ELR (cell line): ENCODE data around the gene TUT4.
A peak's percentile ranks its signal among the peaks of the same experiment; 100 is the strongest.

Experiments used
- DNase-seq: peaks from one replicate; pipeline ENCODE4 v3.0.0-alpha.2; 2015; ENCODE audit warnings: low read depth

The TUT4 gene

DNA sequence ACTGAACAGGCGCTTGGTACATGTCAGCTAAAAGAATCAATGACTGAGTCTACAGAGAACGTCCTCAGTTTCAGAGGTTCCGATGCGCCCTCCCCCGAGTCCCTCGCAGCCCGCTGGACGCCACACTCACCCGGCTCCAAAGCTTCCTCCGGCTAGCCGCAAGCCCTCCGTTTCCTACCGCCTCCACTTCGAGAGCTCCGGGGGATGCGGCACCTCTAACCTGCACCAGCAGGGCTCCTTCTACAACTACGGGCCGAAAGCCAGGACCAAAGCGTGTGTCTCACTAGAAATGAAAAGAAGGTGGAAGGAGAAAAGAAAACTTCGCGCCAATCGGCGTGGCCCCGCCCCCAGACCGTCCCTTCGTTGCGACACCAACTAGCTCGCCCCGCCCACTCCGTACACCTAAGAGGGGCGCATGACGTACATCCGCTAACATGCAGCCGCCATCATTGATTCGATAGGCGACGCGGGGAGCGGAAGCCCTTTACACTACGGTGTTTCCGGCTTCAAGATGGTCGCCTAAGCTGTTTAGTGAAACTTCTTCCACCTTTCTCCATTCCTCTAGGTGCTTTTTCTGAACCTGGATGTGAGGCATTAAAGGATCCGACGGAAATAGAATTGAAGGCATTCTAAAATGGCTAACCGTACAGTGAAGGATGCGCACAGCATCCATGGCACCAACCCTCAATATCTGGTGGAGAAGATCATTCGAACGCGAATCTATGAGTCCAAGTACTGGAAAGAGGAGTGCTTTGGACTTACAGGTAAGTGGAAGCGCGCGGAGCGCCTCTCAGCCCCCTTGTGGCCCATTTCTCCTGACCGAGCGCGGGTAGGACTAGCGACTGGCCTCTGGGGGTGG is 148.5 kb downstream of the TUT4 start, which contains the start of the genes ORC1 and PRPF38A:
TSS of gene ORC1 (minus strand) at position 308 of the 859 bp plus-strand sequence. CDS start 2,200 bp downstream, outside the sequence.
TSS of gene PRPF38A (plus strand) at position 487 of the 859 bp plus-strand sequence. CDS start at position 635, 148 bp downstream.
- peak; percentile 99 for DNase-seq

DNA sequence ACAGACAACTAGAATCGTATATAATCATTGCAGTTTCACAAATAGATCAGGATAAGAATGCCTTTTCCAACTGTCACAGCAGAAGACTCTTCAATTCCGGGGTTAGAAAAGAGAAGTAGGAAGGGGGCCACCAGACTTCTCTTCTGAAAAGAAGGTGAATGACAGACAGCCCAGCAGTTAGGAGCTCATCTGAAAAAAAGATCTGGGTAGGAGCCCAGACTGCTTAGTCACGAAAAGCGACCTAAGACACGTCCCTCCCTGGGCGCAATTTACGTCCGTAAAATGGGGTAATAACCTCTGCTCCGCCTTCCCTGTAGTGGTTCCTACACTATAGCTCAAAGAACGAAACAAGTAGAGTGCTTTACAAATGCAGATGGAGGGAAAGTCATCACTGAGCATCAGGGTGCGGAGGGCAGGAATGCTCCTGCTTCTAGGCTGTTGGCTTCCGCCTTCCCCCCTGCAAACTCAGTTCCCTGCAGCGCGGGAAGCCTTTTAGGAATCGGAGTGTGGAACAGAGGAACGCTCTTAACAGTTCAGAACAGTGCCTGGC is 149.3 kb downstream of the TUT4 start:
- peak; percentile 89 for DNase-seq

DNA sequence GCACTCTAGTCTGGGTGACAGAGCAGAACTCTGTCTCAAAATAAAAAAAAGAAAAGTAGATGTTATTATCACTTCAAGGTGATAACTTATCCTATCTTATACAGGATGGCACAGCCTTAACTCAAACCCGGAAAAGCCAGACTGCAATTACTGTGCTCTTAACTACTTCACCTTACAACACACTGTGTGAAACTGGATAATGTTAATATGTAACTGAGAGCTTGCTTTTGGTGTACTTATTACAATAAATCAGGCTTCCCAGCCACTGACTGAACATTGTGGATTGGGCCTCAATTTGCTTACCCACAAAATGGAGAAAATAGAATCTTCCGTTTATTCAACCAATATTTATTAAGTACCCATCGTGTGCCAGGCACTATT is 150.0 kb downstream of the TUT4 start:
- DNase-seq, result no peak

DNA sequence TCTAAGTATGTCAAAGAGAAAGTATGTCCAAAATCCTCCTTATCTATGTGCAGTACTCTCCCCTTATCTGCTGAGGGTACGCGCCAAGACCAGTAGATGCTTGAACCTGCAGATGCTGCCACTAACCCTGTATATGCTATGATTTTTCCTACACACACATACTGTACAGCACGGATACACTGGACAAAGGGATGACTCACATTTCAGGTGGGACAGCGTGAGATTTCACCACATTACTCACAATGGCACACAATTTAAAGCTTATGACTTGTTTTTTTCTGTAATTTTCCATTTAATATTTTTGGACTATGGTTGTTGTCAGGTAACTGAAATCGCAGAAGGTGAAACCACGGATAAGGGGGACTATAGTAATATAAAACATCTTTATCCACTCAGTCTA is 152.8 kb downstream of the TUT4 start:
- DNase-seq, result peak; percentile 15

DNA sequence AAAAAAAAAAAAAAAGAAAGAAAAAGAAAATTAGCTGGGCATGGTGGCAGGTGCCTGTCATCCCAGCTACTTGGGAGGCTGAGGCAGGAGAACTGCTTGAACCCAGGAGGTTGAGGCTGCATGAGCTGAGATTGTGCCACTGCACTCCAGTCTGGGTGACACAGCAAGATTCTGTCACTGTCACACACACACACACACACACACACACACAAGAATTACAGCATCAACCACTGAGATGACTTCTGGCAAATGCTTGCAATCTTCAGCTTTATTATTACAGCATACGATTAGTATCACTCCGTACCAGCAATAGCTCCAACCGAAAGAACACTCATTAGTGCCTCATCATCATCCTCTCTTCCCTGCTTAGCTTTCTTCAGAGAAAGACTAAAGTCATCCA is 153.3 kb downstream of the TUT4 start:
- no peak for DNase-seq

DNA sequence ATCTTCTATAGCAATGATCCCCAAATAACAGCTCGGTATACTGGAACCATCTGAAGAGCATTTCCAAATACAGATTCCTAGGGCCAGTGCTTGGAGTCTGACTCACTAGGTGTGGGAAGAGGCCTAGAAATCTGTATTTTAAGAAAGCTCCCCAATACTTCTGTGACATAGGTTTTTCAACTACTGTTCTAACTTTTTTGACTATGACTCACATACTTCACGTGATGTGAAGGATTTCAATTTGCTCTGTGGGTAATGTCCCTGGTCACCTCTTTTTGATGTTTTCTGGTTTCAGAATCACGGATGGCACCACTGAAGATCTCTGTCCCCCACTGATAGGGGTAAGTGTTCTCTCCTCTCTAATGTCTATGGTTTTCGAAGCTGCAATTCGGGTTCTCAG is 159.7 kb downstream of the TUT4 start:
- no peak for DNase-seq

DNA sequence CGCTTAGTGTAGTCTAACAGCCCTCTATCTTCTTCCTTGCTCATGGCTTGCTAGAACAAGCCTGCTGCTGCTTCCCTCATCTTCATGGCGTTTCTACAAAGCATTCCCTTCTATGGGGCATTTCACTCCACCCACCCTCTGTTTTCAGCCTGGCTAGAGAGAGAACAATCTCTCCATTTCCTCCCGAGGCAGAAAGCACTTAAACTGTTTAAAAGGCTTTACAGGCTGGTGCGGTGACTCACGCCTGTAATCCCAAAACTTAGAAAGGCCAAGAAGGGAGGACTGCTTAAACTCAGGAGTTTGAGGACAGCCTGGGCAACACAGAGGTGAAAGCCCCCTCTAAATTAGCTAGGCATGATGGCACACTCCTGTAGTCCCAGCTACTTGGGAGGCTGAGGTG is 166.4 kb downstream of the TUT4 start:
- no peak for DNase-seq

DNA sequence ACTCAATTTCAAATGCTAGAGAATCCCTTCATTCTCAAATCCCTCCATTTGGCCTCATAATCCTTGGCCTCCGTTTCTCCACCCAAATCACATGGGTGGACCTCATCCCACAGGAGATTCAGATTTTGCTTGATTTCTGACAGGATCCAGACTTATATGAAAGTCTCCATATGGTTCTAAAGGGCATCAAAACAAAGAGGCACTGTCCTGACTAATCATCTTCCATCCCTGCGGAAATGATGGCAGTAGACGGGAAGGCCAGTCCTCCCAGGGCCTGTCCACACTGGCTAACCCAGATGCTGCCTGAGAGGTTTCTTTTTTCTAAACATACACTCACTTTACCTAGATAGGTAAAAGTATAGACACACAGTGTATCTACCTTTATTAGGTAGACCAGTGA is 167.5 kb downstream of the TUT4 start:
- no peak for DNase-seq
